HG03196 (cell line): Measurements from ENCODE around the gene CEP41.

Experiments
- ATAC-seq: cut with Tn5 transposase; IDR thresholded peaks from one replicate; pipeline ENCODE4 v1.9.1; 2021; ENCODE audit not compliant: unreplicated experiment

The CEP41 gene

GRCh38 chr7:130421684-130422083 is 19.1 kb downstream of the CEP41 start:
- ATAC-seq: no peak

- ATAC-seq: no peak
Measured at GRCh38 chr7:130420943-130421578, 19.8 kb downstream of the CEP41 start.

GRCh38 chr7:130419658-130420057 is 21.2 kb downstream of the CEP41 start:
- ATAC-seq: no peak

- no peak for ATAC-seq
Measured at GRCh38 chr7:130418306-130418705, 22.5 kb downstream of the CEP41 start.

GRCh38 chr7:130417213-130417612 is 23.6 kb downstream of the CEP41 start:
- ATAC-seq: no peak

GRCh38 chr7:130415006-130415405 is 25.8 kb downstream of the CEP41 start:
- no peak for ATAC-seq

GRCh38 chr7:130413201-130413600 is 27.6 kb downstream of the CEP41 start:
- ATAC-seq: no peak

GRCh38 chr7:130410868-130411541 is 29.8 kb downstream of the CEP41 start:
- no peak for ATAC-seq

DNA sequence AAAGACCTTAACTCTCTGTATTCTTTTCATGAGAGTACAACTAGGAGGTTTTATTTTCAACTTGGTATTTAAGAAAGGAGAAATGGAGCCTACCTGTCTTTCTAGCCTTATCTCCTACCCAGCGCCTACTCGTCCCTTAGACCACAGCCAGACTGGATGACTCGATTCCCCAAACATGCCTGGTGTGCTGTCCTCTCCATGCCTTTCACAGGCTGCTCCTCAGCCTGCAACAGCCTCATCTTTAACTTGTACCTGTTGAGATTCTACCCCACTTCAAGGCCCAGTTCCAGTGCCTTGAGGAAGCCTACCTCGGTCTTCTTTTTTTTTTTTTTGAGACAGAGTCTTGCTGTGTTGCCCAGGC is 31.1 kb downstream of the CEP41 start:
- no peak for ATAC-seq

GRCh38 chr7:130409067-130409711 is 31.6 kb downstream of the CEP41 start:
- ATAC-seq: no peak

GRCh38 chr7:130405003-130405402 is 35.8 kb downstream of the CEP41 start:
- no peak for ATAC-seq

GRCh38 chr7:130401578-130401977 is 39.2 kb downstream of the CEP41 start:
- no peak for ATAC-seq

DNA sequence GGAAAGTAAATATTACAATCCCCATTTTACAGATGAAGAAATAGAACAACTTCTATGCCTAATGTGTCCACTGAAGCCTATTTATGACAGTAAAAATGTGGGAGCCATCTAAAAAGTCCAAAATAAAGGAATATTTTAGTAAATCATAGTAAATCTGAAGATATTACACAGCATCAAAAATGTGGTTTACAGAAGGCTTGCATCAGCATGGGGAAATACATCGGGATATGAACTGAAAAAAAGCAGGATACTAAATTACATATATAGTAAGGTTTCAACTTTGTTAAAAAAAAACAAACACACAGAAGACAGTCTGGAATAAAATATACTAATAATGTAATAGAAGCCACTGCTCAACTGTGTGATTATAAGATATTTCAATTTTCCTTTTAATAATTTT is 39.7 kb downstream of the CEP41 start:
- no peak for ATAC-seq

DNA sequence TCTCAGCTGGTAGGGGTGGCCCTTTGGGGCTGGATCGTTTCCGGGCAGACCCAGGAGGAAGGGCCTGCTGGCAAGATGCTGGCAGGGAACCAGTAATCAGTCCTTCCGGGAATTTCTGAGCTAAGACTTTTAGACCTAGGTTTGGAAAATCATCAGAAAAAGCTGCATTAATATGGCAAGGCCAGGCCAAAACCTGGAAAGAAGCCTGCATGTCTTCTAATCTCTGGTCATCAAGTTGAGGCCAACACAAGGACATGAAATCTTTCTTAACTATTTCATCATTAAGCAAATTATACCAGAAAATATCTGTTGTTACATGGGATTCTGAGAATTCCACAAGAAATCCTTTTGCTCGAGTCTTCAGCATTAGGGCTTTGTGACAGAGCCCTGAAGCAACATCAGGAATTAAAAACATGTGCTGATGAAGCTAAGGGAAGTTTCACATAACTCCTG is 40.7 kb downstream of the CEP41 start:
- ATAC-seq: no peak

- no peak for ATAC-seq
Measured at GRCh38 chr7:130398526-130399090, 42.2 kb downstream of the CEP41 start.

GRCh38 chr7:130397758-130398073 is 43.1 kb downstream of the CEP41 start:
- ATAC-seq: no peak

DNA sequence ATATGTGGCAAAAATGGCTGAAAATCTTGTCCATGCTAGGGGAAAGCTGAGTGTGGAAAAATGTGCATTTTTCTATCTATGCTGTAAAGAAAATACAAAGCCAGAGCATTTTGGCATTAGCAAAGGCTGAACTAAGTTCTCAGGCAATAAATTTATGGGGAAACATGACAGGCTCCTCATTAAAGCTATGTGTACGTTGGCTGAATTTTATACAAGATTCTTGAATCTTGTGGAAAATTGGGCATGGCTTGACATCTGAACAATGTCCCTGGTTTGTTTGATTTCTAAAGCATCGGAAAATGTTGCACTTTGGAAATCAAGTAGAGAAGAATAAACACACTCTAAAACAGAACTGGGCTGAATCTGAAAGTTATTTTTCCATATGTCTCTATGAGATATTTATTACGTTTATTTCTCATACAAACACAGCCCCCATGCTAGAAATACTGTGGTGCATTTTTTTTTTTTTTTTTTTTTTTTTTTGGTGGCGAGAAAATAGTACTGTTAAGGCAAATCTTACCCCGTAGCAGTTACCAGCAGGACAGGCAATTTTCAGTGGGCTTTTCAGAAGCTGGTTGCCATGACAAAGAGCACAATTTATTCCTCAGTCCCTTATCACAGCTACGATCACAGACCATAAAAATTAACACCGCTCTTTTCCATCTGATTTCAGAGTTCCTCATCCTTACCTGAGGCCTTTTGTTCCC is 43.6 kb downstream of the CEP41 start:
- no peak for ATAC-seq

DNA sequence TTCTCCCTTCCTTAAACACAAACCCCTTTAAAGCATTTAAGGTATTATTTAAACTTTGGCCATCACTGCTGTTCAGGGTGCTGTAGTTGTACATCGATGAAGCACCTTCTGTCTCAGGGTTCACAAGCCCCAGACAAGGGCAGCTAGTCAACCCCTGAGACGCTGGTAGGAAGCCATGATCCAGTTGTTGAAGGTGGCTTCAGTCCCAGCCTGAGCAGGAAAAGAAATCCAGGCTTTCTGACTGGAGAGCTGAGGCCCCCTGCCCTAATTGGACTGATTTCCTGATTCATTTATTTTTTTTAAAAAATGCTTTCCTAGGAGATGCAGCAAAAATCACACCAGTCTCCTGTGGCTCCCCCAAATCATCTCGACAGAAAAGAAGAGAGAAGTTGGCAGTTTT is 44.7 kb downstream of the CEP41 start:
- no peak for ATAC-seq

DNA sequence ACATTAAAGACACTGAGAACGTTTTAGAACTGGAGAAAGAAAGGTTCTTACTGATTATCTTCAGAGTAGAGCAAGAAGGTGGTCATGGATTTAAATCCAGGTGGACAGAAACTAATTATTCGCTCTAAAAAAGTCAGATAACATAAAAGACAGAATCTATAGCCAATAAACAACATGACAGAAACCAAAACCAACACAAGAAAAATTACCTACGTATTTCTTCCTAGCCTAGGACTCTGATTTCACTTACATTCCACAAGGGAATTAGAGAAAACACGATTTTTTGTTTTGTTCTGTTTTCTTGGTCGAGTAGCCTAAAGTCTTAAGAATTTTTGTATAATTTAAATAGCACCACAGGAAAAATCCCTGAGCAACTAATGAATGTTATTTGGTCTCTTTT is 45.4 kb downstream of the CEP41 start:
- ATAC-seq: no peak

DNA sequence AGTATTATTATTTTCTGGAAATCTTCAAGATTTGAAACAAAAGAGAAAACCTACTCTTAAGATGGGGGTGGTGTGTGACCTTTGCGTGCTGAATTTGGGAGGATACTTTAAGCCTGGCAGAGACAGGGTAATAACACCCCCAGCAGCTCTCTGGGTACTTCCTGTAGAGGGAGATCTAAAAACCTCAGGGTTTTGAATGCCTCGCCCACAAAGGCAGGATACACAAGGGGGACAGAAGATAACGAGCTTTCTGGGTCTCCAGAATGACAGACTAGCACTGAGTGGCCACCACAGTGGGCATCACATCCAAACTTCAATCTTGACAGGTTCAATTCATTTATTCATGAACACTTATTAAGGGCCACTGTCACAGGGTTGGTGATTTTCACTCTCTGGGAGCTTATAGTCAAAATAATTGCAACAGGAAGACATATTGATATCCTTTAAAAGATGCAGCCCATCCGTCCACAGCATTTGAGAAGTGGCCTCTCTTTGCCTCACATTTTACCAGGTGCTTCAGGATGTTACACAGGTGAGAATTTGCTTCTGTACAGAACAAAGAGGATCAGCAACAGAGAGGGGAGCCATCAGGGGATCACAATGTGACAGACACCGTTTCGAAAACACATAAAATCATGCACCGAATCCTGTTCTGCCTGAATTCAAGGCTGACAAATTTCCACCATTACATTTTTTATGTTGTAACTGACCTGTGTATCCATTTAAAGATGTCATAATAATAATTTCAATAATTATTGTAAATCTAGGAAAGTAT is 46.2 kb downstream of the CEP41 start:
- no peak for ATAC-seq
